Measurements from ENCODE around the gene STAG2.

- TF ChIP-seq EP300 (IDR thresholded peaks at IDR 0.05) (no peak), POLR2A (IDR thresholded peaks at IDR 0.05) (no peak), POLR2AphosphoS5 (IDR thresholded peaks at IDR 0.05) (no peak)
- TF ChIP-seq, protein P1, sequence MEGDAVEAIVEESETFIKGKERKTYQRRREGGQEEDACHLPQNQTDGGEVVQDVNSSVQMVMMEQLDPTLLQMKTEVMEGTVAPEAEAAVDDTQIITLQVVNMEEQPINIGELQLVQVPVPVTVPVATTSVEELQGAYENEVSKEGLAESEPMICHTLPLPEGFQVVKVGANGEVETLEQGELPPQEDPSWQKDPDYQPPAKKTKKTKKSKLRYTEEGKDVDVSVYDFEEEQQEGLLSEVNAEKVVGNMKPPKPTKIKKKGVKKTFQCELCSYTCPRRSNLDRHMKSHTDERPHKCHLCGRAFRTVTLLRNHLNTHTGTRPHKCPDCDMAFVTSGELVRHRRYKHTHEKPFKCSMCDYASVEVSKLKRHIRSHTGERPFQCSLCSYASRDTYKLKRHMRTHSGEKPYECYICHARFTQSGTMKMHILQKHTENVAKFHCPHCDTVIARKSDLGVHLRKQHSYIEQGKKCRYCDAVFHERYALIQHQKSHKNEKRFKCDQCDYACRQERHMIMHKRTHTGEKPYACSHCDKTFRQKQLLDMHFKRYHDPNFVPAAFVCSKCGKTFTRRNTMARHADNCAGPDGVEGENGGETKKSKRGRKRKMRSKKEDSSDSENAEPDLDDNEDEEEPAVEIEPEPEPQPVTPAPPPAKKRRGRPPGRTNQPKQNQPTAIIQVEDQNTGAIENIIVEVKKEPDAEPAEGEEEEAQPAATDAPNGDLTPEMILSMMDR (IDR thresholded peaks at IDR 0.05) = no peak
Observed at GRCh38 chrX:124117325-124117724, 155.8 kb downstream of the STAG2 start.
